GM19397 (cell line): ENCODE data around the gene NUB1.

Source experiments
- ATAC-seq: cut with Tn5 transposase; IDR thresholded peaks from one replicate; pipeline ENCODE4 v1.9.1; 2021; ENCODE audit warnings: mild to moderate bottlenecking, moderate library complexity; ENCODE audit not compliant: unreplicated experiment

The NUB1 gene

DNA sequence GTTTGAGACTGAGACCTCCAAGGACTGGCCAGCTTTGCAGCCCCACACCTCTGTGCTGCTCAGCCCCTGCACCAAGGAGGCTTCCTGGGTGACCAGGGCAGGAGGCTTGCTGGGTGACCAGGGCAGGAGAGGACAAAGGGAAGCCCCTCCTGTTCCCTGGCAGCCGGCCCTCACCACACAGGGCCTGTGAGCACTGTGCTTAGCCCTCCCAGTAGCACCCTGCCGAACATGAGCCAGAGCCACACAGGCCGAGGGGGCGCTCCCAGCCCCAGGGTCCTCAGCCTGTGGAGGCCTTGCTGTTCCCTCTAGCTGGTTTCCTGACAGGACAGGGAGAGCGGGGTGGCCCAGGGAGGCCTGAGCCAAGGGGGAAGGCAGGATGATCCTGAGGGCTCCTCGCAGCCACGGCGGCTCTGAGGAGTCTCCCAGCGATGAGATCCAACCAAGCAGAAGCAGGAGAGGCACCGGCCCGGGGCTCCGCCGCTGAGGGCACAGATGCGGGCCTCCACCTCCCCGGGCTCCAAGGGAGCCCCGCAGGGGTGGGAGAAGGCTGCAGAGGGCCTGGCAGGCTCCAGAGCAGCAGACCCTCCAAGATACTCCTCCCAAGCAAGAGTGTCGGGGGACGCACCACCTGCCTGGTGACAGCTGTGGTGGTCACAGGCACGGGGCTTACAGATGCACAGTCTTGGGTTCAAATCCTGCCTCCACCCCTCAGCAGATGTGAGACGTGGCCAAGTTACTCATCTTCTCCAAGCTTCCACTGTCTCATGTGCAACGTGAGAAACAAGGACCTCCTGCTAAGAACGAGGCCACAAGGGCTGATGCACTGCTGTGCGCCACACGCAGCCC lies 45.8 kb downstream of the NUB1 start:
- ATAC-seq = no peak

DNA sequence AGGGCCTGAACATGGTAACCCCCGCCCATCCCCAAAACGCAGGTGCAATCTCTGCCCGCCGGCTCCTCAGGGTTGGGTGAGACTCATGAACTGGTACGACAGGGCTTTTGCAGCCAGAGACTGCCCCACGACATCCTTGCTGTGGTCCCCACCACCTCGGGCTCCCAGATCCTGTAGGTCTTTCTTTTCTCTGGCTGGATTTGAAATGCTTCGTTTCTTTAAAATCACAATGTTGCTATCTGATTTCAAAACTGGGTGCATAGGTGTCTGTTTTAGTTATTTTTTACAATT lies 46.3 kb downstream of the NUB1 start:
- no peak for ATAC-seq

DNA sequence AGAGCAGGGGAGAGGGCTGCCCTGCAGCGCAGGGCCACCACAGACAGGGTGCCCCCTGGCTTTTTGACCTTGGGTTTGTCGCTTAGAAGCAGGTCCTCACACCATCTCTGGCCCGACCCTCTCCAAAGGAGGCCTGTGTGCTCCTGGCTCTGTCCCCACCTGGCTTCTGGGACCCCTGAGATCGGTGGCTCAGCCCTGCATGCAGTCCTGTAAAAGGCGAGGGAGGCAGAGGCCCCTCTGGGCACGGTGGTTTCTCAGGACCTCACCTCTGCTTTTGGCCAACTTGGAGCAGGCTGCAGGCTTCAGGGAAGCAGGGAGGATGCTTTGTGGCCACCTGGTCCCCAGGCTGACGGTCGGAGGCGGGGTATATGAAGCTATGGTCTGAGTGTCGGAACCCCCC lies 46.8 kb downstream of the NUB1 start:
- no peak for ATAC-seq

DNA sequence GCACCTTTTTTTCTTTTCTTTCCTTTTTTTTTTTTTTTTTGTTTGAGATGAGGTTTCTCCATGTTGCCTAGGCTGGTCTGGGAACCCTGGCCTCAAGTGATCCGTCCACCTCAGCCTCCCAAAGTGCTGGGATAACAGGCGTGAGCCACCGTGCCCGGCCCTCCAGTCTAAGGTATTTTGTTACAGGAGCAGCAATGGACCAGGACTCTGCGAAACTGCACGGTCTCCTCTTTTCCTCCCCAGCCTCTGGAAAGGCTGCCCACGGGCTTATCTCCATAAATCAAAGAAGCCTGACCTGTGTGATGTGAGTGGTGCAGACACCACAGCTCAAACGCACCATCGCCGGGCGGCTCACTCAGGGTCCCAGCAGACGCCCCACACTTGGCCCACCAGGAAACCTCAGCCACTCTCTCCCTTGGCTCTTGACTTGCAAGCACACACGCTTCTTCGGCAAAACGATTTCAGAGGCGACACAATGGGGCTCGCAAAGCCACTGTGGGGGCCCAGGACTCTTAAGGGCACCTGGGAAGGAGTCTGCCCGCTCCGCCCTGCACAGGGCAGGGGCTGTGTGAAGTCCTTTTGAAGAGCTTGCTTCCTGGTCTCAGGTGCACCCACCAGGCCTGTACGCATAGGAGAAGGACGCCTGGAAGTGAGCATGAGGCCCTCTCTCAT lies 47.6 kb downstream of the NUB1 start:
- no peak for ATAC-seq

DNA sequence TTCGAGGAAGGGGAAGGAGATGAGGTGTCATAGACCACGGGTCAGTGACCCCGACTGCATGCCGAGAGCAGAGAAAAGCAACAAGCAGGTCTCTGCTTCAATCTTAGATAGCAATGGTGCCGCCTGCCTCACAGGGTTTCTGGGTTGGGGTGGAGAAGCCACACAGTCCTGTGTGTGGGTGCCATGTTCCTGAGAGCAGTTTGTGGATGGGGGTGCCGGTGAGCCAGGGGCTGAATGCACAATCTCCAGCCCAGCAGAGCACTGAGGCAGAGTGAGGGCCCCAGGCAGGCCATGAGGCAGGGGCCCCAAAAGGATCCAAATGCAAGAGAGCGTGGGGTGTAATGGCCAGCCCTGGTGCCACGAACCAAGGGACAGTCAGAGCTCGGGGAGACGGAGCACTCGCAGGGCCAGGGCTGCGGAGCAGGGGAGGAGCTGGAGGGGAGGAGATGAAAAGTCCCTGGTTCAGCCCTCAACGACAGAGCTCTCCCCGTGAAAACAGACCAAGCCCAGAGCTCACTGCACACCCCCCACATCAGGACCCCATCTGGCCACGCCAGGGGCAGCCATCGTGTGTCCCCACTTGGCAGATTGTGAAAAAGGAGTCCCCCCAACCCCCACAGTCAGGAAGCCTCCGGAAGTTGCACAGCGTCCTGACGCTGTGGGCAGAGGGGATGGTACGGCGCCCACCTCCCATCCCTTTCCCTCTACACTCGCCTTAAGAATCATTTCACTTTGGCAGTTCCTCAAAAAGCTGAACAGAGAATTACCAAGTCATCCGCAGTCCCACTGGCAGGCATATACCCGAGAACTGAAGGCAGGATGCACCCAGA lies 48.4 kb downstream of the NUB1 start:
- no peak for ATAC-seq

DNA sequence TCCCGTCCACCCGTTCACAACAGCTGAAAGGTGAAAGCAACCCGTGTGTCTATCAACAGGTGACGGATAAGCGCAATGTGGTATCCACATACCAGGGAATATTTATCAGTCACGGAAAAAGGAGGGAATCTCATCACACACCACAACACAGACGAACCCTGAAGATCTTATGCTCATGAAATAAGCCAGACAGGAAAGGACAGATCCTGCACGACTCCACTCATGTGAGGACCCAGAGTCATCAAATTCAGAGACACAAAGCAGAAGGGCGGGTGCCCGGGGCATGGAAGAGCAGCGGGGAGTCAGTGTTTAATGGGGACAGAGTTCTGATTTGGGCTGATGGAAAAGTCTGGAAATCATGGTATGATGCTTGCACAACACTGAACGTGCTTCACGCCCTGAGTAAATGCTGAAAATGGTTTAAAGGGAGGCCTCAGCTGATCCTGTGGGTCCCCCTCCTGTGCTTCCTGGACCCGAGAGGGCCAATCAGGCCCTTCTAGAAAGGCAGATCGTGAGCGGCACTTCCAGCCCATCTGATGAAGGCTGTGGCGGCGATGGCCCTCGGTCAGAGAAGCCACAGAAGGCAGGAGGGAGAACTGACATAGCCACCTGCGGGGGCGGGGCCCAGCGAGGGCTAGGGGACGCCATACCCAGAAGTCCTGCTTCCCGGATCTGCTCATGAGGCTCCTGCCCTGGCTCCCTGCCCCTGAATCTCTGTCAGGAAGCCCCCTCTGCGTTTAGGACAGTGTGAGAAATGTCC lies 49.2 kb downstream of the NUB1 start:
- ATAC-seq = no peak

DNA sequence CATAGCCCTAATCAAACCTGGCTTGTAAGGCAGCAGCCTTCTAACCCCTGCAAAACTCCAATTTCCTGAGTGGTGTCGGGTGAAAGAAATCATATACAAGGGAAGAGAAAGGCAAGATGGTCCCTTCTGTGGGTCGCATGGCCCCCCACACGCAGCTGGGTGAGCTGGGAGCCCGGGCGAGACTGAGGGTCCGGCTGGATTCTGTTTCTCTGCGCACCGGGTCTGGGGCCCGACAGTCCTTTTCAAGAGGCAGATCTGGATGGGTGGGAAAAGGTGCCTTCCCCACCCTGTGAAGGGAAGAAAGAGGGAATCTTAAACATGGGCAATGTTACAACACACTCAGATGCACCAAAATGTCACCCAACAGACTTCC lies 49.7 kb downstream of the NUB1 start:
- no peak for ATAC-seq

DNA sequence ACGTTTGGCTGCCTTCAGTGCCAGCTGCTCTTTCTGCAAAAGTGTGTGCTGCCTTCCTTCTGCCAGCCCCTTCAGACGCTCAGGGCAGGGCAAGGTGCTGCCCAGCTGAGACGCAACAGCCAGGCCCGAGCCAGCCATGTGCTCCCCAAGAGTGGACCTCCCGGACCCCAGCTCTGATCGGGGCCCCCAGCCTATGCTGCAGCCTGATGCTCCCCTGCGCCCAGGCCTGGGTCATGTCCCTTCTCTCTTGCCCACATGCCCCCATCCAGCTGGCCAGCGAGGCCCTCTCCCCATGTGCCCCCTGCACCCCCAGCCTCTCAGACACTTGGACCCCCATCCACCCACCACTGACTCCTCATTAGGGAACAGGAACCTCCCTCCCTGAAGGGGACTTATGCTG lies 50.4 kb downstream of the NUB1 start:
- ATAC-seq = no peak

DNA sequence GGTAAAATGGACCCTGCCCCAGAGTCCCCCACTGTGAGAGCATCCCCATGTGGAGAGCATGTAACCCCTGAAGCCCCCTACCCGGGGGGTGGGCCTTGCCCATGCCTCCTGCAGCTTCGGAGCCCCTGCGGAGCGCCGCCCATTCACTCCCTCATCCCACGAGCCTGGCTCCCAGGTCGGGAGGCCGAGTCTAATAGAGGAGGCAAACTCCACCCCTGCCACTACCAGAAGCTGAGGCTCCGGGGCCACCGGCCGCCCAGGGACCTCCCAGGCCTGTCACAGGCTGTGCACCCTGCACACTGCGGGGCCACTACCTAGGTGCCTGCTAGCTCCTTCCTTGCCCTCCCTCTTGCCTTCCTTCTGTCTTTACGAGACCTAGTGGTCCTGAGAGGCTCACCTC lies 50.8 kb downstream of the NUB1 start:
- no peak for ATAC-seq

DNA sequence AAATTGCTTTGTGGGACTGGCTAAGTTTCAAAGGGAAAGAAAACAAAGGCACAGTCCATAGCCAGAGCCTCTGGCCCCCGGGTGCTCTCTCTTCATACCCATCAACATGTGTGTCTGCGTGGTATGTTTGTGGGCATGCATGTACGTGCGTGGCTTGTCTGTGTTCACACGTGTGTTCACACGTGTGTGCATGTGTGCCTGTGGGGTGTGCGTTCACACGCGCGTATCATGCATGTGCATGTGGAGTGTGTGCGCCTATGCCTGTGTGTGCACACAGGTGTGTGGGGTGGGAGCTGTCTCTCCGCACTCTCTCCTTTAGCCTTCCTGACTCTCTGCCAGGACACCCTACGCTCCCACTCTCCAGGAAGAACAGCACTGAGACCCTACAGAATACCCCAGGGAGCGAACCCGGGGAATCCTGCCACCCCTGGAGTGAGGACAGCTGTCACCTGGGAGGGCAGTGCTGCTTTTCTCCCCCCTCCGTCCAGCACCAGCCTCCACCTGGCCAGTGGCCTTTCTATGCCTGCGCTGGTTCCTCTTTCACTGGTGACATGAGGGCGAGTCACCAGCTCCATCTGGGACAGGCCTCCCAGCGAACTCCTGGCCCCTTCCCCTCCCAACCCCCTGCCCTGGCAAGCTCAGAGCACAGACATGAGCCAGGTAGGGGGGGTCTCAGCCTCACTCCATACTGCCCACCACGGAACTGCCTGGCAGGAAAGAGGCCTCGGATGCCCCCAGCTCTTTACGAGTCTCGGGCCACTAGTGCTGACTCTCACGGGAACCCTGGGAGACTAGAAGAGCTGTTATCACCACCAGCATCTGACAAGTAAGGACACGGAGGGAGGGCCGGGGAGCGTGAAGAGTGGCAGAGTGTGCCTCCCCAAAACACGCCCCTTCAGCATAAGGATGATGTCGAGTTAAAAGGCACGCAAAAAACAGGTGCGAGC lies 51.7 kb downstream of the NUB1 start:
- no peak for ATAC-seq

DNA sequence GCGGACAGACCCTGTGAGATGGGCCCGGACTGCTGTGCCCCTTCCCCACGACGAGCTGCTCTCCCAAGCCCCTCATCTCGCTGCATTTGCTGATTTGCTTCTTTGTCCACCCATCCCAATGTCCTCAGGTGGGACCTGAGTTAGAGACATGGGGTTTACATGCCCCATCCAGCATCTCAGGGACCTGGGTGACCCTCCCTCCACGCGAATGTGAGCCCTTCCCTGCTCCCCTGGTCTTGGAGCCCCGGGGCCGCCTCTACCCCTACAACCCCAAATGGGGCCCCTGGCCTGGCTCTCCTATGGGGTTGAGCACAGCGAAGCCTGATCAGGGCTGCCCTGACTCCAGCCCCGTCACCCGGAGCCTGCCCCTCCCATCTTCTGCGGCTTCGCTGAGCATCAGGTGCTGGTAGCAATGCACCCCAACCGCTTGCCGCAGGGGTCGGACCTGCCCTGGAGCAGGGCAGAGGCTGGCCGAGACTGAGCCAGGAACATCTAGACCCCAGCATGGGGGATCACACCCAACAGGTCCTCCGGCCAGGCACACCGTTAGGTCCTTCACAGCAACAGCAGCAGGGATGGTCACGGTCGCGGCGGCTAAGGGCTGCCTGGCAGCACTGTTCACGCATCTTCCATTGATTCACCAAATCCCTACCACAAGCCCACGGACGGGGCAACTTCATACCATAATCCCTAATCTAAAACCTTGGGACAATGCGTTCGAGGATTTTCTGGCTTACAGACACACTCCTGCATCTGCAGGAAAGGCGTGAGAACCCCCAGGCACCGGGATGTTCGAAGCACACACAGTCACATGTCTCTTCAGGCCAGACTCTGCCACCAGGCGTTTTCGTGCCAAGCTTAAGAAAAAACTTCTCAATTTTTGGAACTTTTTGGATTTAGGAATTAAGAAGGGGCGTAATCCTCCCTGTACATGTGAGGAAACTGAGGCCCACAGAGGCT lies 52.7 kb downstream of the NUB1 start:
- ATAC-seq = no peak

DNA sequence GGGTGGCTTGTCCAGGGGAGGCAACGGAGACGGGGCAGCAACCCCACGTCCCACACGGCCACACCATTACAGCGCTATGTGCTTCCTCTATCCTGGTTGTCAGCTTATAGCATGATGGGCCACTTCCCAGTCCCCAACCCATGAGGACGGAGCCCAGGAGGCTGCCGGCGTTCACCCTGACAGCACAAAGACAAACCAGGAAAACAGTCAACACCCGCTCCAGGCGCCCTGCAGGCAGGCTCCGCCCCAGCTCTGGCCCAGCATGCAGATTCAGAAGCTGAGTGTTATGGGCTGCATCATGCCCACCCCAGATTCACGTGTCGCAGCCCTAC lies 53.4 kb downstream of the NUB1 start:
- no peak for ATAC-seq

DNA sequence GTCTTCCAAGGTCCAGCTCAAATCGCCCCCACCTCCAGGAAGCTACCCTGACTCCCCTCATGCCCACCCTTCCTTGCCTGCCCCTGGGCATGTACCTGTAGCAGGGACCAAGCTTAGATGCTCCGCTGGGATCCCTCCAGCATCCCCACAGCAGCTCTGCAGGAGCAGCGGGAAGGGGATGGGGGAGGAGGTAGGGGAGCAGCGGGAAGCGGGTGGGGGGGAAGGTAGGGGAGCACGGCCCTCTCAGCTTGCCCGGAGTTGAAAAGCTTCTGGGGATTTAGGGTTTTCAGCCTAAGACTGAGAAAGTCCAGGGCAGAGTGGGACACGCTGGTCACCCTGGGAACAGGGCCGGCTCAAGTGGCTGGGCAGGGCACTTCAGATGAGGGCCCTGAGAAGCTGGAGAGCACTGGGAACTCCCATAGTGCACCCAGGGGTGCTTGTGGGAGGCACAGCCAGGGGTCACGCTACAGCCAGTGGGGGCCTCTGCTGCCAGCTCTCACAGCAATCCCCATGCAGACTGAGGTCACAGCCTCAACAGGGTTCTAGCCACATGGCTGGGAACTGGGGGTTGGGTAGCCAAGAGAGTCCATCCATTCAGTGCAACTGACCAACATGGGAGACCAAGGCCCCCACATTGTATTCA lies 54.8 kb downstream of the NUB1 start:
- ATAC-seq = no peak

DNA sequence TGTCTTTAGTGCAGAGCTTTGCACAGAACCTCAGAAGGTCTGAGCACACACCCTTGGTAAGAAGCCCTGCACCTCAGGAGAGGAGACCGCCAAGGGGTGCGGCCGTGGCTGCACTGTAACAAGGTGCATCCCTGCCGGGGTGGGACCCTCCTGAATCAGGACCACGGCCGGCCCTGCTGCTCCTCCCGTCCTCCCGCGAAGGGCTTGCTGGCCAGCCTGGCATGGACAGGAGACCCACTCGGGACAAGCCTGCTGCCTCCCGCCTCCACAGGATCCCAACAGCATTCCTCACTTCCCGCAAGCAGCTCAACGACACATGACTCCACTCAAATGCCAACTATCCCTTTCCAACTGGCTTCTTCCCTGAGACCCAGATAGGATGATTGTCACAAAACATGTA lies 55.4 kb downstream of the NUB1 start:
- ATAC-seq = no peak

DNA sequence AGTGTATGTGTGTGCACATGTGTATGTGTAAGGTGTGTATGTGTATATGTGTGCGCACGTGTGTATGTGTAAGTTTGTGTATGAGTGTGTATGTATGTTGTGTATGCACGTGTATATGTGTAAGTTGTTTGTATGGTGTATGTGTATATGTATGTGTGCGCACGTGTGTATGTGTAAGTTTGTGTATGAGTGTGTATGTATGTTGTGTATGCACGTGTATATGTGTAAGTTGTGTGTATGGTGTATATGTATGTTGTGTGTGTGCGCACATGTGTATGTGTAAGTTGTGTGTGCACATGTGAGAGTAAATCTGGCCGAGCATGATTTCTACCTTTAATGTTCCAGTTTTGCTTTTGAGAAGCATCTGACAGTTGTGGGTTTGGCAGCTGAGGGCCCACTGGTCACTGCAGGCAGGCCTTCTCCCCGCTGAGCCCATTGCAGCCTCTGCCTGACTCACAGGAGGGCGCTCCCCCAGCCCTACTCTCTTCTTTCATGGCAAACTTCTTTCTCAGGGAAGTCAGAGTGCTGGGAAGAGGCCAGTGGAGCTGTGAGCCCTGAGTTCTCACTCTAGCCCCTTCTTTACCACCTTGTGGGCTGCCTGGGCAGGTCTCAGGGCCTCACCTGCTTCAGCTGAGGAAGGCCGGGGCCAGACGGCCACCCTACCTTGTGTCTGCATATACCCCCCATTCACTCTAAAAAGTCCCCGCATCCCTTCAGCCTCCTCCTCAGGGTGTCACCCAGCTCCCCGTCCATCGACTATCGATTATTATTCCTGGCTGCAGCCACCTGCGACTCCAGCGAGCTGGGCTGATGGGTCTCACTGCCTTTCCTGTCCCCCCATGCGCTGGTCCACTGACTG lies 57.1 kb downstream of the NUB1 start:
- ATAC-seq = no peak

DNA sequence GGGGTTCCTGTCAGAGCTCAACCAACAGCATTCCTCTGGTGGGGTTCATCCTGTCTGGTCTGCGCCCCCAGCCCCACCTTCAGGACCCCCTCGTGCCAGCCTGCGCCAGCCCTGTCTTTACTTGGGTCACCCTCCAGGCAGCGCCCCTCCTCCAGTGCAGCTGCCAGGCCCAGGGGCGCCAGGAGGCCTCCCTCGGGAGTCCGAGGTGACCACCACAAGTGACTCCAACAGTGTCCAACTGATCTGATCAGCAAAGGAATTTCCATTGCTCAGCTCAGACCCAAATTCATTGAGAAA lies 57.6 kb downstream of the NUB1 start:
- no peak for ATAC-seq

DNA sequence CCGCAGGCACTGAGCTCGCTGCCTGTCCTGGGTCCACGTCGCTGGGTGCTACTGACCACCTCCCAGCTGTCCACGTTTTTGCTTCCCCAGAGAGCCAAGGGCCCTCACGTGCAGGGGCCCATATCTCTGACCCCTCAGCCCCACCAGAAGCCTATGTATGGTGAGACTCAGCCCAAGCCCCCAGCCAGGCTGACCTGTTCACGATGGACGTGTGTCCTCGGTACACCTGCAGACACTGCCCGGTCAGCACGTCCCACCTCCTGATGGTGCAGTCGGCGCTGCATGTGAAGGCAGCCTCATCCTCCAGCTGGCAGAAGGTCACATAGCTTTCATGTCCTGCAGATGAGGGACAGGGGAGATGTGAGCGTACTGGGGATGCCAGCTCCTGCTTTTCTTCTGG lies 58.3 kb downstream of the NUB1 start:
- no peak for ATAC-seq
